T1000 (cell line): ENCODE data around the gene UBE2I.

Experiments used
- DNase-seq: peaks from one replicate; lab custom pipeline; 2025; ENCODE audit warnings: mixed read lengths; lab: John Stamatoyannopoulos, UW

UBE2I gene

DNA sequence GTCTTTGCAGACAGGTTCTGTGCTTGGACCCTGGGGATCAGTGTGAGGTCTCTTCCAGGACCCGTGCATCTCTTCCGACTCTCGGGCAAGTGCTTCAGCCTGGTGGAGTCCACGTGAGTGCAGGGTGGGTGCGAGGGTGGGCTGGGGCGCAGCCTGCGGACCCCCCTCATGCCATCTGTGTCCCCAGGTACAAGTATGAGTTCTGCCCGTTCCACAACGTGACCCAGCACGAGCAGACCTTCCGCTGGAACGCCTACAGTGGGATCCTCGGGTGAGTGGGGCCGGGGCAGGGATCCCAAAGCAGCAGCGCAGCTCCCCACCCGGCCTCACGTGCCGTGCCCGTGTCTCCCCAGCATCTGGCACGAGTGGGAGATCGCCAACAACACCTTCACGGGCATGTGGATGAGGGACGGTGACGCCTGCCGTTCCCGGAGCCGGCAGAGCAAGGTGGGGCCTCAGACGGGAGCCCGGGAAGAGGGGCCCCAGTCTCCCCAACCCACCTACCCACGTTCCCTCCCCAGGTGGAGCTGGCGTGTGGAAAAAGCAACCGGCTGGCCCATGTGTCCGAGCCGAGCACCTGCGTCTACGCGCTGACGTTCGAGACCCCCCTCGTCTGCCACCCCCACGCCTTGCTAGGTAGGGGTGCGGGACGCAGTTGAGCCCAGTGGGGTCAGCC, 52.4 kb downstream of the UBE2I start:
- DNase-seq = no peak

DNA sequence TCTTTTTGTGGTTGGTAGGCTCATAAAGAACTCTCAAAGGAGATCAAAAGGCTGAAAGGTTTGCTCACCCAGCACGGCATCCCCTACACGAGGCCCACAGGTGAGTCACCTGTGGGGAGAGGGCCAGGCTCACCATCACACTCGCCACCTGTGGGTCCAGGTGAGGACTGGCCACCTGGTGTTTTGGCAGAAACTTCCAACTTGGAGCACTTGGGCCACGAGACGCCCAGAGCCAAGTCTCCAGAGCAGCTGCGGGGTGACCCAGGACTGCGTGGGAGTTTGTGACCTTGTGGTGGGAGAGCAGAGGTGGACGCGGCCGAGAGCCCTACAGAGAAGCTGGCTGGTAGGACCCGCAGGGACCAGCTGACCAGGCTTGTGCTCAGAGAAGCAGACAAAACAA, 53.4 kb downstream of the UBE2I start:
- DNase-seq = no peak

DNA sequence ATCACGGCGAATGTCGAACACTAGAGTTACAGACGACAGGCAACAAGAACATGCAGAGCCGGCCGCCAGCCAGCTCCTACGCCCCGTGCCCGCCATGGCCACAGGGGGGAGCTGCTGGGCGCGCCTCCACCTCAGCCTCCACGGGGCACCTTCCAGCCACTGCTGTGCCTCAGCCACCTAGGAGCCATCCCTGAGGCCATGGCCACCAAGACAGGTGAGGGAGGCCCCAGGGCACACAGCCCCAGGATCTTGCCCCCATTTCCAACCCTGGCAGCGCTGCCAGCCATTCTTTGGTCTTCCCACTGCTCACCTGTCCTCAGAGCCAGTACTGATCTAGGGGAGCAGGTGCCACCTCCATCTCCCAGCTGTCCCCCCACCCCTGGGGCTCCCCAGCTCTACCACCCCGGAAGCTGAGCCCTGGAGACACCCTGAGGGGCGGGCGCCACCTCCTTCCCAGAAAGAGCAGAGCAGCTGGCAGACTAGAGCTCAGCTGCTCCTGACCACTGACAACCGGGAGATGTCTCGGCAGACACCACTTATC, 54.1 kb downstream of the UBE2I start:
- no peak for DNase-seq

DNA sequence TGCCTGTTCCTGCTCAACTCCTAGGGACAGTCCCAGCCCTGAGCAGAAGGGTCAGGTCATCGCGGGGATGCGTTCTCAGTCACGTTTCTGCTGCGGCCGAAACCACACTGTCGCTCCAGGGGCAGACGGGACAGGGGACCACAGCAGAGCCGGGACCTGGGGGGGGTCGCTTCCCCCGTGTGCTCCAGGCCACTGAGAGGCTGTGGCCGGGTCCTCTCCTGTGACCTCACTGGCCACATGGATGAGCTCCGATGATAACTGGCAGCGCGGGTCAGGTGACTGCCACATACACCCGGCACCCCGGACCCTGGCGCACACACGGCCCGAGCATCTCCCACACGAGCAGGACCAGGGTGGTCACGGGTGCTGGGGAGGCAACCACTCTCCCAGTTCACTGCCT, 55.1 kb downstream of the UBE2I start:
- DNase-seq = no peak

DNA sequence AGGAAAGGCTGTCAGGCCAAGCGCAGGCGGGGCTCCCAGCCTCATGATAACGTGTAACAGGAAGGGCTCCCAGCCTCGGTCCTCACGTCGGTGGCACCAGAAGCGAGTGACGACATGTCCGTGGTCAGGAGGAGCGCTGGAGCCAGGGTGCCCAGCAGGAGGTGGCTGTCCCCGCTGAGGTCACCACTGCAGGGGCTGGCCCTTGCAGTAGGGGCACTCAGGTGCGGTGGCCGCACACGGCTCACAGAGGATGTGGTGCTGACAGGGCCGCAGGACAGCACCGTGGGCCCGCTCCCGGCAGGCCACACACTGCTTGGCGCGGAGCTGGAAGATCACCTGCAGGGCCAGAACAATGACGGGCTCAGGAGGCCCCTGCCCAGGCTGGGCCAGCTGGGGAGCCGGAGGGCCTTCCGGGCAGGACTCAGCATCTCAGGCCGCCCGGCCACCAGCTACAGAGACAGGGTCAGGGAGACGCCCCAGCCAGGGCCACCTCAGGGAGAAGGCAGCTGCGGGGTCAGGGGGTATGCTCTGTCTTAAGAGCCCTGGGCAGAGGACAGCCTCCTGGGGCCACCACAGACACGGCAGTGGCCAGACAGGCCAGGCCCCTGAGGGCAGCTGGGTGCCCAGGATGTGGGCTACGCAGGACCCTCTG, 56.8 kb downstream of the UBE2I start:
- DNase-seq = no peak

DNA sequence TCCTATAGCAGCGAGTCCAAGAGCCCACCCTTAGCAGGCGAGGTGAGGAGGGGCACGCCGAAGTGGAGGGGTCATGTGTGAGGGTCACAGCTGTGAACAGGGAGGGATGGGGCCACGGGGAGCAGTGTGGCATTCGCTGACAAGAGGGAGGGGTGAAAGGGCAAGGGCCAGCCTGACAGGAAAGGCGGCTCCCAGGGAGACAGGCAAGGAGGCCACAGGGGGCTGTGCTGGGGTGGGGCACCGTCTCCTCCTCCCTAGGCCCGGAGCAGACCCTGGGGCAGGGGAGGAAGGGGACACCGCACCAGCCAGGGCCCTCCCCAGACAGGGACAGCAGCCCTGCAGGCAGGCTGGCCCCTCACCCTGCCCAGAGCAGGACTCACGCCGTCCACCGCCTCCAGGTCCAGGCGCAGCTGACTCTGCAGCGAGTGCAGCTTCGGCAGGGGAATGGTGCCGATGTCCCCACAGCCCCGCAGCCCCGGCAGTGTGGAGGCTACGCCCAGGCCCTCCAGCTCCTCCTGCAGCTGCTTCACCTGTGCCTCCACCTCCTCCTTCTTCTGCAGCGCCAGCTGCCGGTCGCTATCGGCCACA, 57.4 kb downstream of the UBE2I start:
- DNase-seq = no peak

DNA sequence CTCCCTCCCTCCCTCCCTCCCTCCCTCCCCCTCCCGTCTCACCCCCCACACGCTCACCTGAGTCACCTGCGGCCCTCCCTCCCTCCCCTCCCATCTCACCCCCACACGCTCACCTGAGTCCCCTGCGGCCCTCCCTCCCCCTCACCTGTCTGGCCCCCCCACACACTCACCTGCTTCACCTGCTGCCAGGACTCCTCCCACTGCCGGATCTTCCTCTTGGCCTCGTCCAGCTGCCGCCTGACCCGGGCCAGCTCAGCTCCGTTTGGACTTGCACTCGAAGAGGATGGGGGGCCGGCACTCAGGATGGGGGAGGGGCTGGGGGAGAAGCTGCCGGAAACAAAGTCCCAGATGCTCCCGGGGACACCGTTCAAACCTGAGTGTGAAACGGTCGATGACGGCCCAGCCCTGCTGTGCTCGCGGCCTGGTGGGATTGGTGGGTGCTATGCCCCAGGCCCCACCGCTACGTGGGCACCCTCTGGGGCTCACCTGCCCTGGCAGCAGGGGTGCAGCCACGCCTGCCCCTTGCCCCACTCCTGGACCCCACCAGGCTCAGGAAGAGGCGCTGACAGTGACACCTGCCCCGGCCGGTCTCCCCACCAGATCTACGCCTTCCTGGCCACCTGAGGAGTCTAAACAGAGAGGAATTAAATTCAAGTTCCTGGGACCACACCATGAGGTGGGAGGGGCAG, 58.2 kb downstream of the UBE2I start:
- no peak for DNase-seq

DNA sequence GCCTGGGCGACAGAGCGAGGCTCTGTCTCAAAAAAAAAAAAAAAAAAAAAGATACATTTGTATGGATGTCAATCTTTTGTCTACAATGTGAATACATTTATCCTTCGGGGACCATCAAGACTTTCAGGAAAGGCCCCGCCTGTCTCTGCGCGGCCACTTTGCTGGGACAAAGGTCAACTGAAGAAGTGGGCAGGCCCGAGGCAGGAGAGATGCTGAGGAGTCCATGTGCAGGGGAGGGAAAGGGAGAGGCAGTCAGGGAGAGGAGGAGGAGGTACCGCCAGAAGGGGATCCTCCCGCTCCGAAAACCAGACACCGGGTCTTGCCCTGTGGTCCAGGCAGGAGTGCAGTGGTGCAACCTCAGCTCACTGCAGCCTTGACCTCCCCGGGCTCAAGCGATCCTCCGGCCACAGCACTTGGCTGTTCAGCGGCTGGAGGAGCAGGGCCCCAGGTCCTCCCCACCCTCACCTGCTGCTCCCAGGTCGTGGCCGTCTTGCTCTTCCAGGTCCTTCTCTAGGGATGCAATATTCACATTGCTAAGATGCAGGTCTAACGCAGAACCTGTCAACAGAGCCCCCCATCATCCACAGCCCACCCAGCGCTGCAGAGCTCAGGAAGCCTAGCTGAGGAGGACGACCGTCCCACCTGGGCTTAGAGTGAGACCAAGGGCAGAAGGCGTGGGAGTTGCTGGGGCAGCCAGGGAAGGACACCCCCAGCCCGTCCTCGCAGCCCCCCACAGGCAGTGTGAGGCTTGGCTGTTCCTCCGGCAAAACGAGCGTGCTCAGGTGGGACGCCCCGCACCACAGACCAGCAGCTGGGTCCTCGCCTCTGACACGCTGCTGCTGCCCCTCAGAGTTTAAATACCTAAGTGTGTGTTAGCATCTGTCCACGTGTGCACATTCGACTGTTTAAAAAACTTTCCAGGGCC, 61.9 kb downstream of the UBE2I start:
- no peak for DNase-seq

DNA sequence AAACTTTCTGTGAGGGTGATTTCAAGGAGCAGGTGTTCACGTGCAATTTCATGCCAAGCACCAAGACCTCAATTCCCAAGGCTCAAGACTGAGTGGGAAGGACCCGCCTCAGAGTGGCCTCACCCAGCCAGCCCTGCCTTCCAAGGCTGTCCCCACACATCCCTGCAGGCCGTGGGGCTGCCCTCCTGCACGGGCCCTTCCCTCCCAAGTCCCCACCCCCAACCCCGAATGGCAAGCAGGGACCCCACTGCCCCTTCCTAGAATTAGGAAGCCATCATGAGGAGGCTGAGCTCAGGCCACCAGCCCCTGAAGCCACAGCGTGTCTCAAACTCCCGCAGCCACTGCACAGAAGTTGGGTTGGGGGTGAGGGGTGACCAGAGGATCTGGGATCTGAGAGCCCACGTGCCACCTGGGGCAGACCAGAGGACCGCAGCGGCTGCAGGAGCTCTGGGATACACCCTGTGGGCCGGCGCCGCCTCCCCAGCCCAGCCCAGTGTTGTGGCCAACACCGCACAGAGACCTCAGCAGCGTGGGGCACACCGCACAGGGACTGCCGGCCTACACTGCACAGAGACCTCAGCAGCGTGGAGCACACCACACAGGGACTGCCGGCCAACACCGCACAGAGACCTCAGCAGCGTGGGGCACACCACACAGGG, 63.0 kb downstream of the UBE2I start:
- no peak for DNase-seq

DNA sequence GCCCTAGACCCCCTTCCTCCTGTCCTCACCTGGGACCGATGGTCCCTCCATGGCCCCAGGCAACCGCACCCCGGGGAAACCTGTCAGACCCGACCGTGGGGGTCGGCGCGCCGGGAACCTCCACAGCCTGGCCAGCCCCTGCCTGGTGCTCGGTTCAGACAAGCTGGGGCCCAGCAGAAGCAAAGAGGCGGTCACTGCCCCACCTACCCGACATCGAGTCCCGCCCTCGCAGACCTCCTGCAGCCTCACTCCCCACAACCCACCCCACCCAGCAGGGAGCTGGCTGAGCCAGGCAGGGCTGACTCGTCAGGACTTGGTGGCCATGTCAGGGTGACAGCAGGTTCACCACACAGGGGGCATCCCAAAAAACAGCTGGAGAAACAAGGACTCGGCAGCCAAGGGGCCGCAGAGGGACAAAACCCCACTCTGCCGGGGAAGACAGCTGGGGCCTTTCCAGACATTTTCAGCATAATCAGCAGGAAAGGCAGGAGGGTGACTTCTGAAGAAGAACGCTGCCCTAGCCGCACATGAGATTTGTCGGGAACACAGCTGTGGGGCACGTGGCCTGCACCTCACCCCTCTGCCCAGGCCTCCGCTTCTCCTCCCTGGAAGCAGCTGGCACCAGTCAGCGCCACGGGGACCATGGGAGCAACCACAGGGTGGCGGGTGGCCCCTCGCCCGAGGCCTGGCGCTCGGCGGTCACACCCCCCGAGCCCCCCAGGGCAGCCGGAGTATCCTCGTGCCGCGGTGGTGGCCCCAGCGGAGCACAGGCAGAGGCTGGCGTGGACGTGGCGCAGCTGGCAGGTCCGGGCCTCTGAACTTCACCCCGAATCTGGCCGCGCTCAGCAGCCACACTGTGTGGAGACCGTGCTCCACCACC, 65.2 kb downstream of the UBE2I start:
- no peak for DNase-seq

DNA sequence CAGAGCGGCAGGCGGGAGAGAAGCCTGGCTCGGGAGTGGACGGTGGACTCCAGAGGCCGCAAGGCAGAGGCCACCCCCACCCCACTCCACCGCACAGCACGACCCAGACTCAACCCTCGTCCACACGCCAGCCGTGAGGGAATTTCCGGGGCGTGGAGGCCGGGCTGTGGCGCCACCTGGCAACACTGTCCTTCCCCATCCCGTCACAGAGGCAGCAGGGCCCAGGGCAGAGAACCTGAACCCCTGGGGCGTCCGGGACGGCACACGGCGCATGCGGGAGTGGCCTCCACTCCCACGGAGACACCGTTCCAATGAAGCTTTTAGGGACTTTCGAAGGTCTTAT, 65.8 kb downstream of the UBE2I start:
- DNase-seq = no peak

DNA sequence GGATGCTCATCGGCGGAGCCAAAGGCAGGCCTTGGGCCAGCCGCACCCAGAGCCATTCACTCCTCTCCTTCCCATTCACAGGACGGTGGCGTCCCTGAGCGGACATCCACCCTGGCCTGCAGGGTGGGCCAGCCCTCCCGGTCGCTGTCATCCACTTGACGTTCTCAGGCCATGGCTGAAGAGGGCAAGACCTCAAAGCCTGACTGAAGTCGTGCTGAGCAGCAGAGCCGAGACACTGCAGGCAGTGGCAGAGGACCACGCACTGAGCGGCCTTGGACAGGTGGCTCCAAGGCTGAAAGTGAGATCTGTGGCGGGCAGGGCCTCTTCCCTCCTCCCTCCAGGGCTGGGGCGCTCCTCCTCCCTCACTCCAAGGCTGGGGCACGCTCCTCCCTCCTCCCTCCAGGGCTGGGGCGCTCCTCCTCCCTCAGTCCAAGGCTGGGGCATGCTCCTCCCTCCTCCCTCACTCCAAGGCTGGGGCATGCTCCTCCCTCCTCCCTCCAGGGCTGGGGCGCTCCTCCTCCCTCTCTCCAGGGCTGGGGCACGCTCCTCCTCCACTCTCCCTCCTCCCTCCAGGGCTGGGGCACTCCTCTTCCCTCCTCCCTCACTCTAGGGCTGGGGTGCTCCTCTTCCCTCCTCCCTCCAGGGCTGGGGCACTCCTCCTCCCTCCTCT, 66.4 kb downstream of the UBE2I start:
- DNase-seq = no peak
